Measurements from ENCODE around the gene SMIM36.

SMIM36 gene

DNA sequence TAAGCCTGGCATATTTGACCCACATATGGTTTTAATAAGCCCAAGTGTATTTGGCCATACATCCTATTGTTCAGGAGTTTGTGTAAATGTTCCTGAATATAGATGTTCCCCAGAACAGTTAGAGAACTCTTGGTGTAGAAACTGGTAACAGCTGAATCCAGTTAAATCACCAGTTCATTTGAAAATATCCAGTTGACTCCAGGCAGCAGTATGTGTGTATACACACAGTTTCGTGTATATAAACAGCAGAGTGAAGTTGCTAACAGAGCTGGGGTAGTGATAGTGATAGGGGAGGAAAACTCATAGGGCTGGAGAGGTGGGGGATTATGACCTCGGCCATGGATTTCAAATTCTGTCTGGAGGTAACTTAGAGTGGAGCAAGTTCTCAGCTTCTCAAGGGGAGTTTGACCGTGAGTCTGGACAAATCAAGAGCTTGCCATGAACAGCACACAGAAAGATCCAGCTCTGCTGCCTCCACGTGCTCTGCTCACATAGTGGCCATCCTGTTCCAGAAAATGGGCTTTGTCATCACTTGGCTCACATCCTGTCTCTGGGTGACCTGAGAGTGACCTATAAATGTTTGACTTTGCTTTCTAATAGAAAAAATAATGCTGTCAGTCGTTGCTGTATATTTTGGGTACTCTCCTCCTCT lies 59.0 kb downstream of the SMIM36 start:
- Histone ChIP-seq H3K27me3 (peaks cover 4% of the 10 kb centered on the region), H3K4me3 (ENCODE audit: low read depth in 1 of 2, low read length in 1 of 2) (no peak overlapping the region), H3K9me3 (no peaks in the 10 kb centered on the region), H3K27ac (no peak overlapping the region), H3K4me1 (ENCODE audit: control insufficient read depth in 1 of 2, insufficient read depth in 1 of 2, low read depth in 1 of 2, low read length in 1 of 2) (no peaks in the 10 kb centered on the region), H3K36me3 (no peaks in the 10 kb centered on the region)
- TF ChIP-seq CTCF (IDR thresholded peaks at IDR 0.05), result no peak

DNA sequence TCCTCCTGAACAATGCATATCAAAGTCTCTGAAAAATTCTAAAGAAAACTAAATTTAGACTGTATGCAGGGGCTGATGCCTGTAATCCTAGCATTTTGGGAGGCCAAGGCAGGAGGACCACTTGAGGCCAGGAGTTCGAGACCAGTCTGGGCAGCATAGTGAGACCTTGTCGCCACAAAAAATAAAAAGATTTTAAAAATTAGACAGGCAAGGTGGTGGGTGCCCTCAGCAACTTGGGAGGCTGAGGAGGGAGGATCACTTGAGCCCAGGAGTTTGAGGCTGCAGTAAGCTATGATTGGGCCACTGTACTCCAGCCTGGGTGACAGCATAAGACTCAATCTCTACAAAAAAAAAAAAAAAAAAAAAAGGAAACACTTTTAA lies 59.5 kb downstream of the SMIM36 start:
- Histone ChIP-seq H3K27ac (no peak overlapping the region), H3K4me3 (ENCODE audit: low read depth in 1 of 2, low read length in 1 of 2) (no peak overlapping the region), H3K4me1 (ENCODE audit: control insufficient read depth in 1 of 2, insufficient read depth in 1 of 2, low read depth in 1 of 2, low read length in 1 of 2) (no peaks in the 10 kb centered on the region), H3K36me3 (no peaks in the 10 kb centered on the region), H3K9me3 (no peaks in the 10 kb centered on the region), H3K27me3 (peaks cover 4% of the 10 kb centered on the region)
- TF ChIP-seq CTCF (IDR thresholded peaks at IDR 0.05), result no peak

GRCh38 chr17:55451203-55451641 lies 60.0 kb downstream of the SMIM36 start:
- no peaks in the 10 kb centered on the region for H3K36me3 ChIP-seq
- peaks cover 4% of the 10 kb centered on the region for H3K27me3 ChIP-seq
- H3K27ac ChIP-seq, result no peak overlapping the region
- no peaks in the 10 kb centered on the region for H3K4me1 ChIP-seq (ENCODE audit: control insufficient read depth in 1 of 2, insufficient read depth in 1 of 2, low read depth in 1 of 2, low read length in 1 of 2)
- no peak overlapping the region for H3K4me3 ChIP-seq (ENCODE audit: low read depth in 1 of 2, low read length in 1 of 2)
- TF ChIP-seq CTCF (IDR thresholded peaks at IDR 0.05), result no peak
- no peaks in the 10 kb centered on the region for H3K9me3 ChIP-seq

- Histone ChIP-seq H3K36me3 (no peaks in the 10 kb centered on the region), H3K4me3 (ENCODE audit: low read depth in 1 of 2, low read length in 1 of 2) (no peak overlapping the region), H3K9me3 (no peaks in the 10 kb centered on the region), H3K27me3 (peaks cover 4% of the 10 kb centered on the region), H3K4me1 (ENCODE audit: control insufficient read depth in 1 of 2, insufficient read depth in 1 of 2, low read depth in 1 of 2, low read length in 1 of 2) (no peaks in the 10 kb centered on the region), H3K27ac (no peak overlapping the region)
- no peak for TF ChIP-seq CTCF (IDR thresholded peaks at IDR 0.05)
These were observed 60.9 kb downstream of the SMIM36 start for GRCh38 chr17:55450232-55450825.

DNA sequence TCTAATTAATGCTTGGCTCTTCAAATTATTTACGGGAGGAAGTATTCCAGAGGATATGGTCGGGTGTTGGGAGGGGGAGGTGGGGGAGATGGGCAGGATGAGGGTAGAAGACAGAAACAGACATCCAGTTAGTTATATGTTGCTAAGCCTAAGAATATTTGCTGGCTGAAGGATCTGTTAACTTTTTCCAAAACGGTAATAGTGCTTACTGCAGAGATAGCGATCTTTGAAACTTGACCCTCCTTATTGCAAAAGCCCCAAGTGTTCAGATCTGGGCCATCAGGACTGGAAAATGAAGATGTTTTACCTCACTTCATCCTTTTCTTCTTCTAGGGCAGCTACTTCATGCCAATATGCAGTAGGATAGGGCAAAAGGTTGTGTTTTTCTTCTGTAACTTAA lies 62.6 kb downstream of the SMIM36 start:
- Histone ChIP-seq H3K4me3 (ENCODE audit: low read depth in 1 of 2, low read length in 1 of 2) (no peak overlapping the region), H3K4me1 (ENCODE audit: control insufficient read depth in 1 of 2, insufficient read depth in 1 of 2, low read depth in 1 of 2, low read length in 1 of 2) (no peaks in the 10 kb centered on the region), H3K27ac (no peak overlapping the region), H3K27me3 (peaks cover 1% of the 10 kb centered on the region), H3K9me3 (no peaks in the 10 kb centered on the region), H3K36me3 (no peaks in the 10 kb centered on the region)
- TF ChIP-seq CTCF (IDR thresholded peaks at IDR 0.05), result no peak
